OCI-LY7 (cell line): ENCODE data around the gene REEP6. TPM values are rescaled to one million over a fixed set of nuclear protein-coding genes. Genes with fewer than 3 reads are reported as not detected.

Source experiments
- BruUV-seq: library from RNA; stranded (reverse); fragments of 400-500 nt; replicated peaks from 2 replicates; lab custom pipeline; 2021; lab: Mats Ljungman, UMichigan
- CTCF ChIA-PET: fragments of 300-600 bp; sonication (Branson Sonifier 250); formaldehyde crosslinking; loops from one replicate; lab custom pipeline; 2022; ENCODE audit warnings: antibody characterized with exemption; ENCODE audit not compliant: unreplicated experiment; lab: Charles Lee
- POLR2A ChIA-PET: fragments of 300-600 bp; sonication (Branson Sonifier 250); formaldehyde crosslinking; loops from one replicate; lab custom pipeline; 2022; ENCODE audit warnings: antibody characterized with exemption; lab: Charles Lee
- DNase-seq: peaks from one replicate; pipeline ENCODE4 v3.0.0-alpha.2; 2015; ENCODE audit warnings: low spot score
- H2AFZ ChIP-seq: fragments of 200-600 bp; sonication (generic), shearing (Covaris generic); 2 replicates; pipeline ENCODE4 v1.6.1; 2014; ENCODE audit warnings: mild to moderate bottlenecking, antibody characterized with exemption, low read length, moderate library complexity
- H3K27ac ChIP-seq: fragments of 200-600 bp; sonication (generic); 2 replicates; pipeline ENCODE4 v1.5.1; 2014; ENCODE audit warnings: mixed run types, low read depth, mild to moderate bottlenecking, moderate library complexity, low read length, inconsistent platforms; ENCODE audit not compliant: poor library complexity, severe bottlenecking
- H3K36me3 ChIP-seq: fragments of 200-600 bp; sonication (generic); 2 replicates; pipeline ENCODE4 v1.6.1; 2014; ENCODE audit warnings: mild to moderate bottlenecking, antibody characterized with exemption, low read length, moderate library complexity, mixed read lengths; ENCODE audit not compliant: insufficient read depth
- H3K4me1 ChIP-seq: fragments of 200-600 bp; sonication (generic); 2 replicates; pipeline ENCODE4 v1.5.1; 2014; ENCODE audit warnings: mild to moderate bottlenecking, low read length; ENCODE audit not compliant: insufficient read depth, poor library complexity, severe bottlenecking
- H3K4me2 ChIP-seq: fragments of 200-600 bp; sonication (generic); 2 replicates; pipeline ENCODE4 v1.6.1; 2014; ENCODE audit warnings: mild to moderate bottlenecking, low read length
- H3K4me3 ChIP-seq: fragments of 200-600 bp; sonication (generic); 2 replicates; pipeline ENCODE4 v1.5.1; 2014; ENCODE audit warnings: mild to moderate bottlenecking, low read depth, low read length; ENCODE audit not compliant: poor library complexity, severe bottlenecking
- H3K79me2 ChIP-seq: fragments of 200-600 bp; sonication (generic); 2 replicates; pipeline ENCODE4 v1.6.1; 2016; ENCODE audit warnings: low read depth, mild to moderate bottlenecking, low read length, moderate library complexity, mixed read lengths; ENCODE audit not compliant: insufficient read depth
- H3K9me2 ChIP-seq: fragments of 200-600 bp; sonication (generic); 2 replicates; pipeline ENCODE4 v1.6.1; 2016; ENCODE audit warnings: mild to moderate bottlenecking, low read length, mixed read lengths; ENCODE audit not compliant: insufficient read depth
- H3K9me3 ChIP-seq: fragments of 200-600 bp; sonication (generic); 2 replicates; pipeline ENCODE4 v1.6.1; 2014; ENCODE audit warnings: mild to moderate bottlenecking, mixed run types, low read length, mixed read lengths
- H4K20me1 ChIP-seq: fragments of 200-600 bp; sonication (generic); 2 replicates; pipeline ENCODE4 v1.6.1; 2014; ENCODE audit warnings: mild to moderate bottlenecking, antibody characterized with exemption, low read length, moderate library complexity, mixed read lengths; ENCODE audit not compliant: insufficient read depth
- CTCF ChIP-seq: fragments of 200-600 bp; sonication (generic); conservative IDR thresholded peaks from 2 replicates; pipeline ENCODE4 v1.5.1; 2014; ENCODE audit warnings: mild to moderate bottlenecking, antibody characterized with exemption, low read length, moderate library complexity, mixed read lengths
- EZH2phosphoT487 ChIP-seq: fragments of 200-600 bp; sonication (generic); IDR thresholded peaks from 2 replicates; pipeline ENCODE4 v1.6.1; 2018; ENCODE audit warnings: low read depth, borderline replicate concordance, mild to moderate bottlenecking, mixed run types, antibody characterized with exemption, low read length, moderate library complexity, mixed read lengths
- intact Hi-C: fragments of 100-400 bp; cut with micrococcal nuclease; formaldehyde crosslinking; loops from one replicate; pipeline ENCODE4 v1.10.0; 2022; ENCODE audit not compliant: unreplicated experiment
- total RNA-seq, 2 experiments: library from RNA; depleted of rRNA in 1 of 2; stranded (reverse); fragments of >200 nt in 1 of 2; shearing (Covaris generic) in 1 of 2; gene quantifications; 2 replicates each; pipeline ENCODE4 v1.2.3, GENCODE V29; 2014 to 2022

REEP6 gene
- total RNA-seq, 2 experiments from 2014 or later = 1.3 to 3.6 TPM

DNA sequence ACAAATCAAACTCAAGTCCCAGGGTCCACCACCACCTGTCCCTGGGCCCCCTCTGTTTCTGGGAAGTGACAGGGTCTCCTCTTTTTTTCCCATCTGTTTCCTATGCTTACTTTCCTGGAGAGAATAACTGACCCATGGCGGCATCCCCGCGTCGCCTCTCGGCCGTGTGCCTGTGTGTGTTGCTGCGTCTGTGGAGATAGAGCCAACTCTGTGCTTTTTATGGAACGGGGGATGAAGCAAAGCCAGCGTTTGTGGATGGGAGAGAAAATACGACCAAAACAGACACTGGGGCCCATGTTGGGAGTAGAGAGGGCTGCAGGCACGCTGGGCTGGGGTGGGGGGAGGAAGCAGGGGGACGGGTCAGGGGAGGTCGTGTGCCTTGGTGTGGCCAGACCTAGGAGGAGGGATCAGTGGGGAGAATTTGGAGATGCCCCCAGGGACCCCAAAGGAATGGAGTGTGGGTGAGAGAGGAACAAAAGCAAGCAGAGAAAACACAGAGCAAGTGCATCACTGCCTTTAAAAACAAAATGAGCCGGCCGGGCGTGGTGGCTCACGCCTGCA, 49.5 kb downstream of the REEP6 start:
- Histone ChIP-seq H3K4me2 (no peak overlapping the region), H3K4me3 (no peak overlapping the region), H2AFZ (no peak overlapping the region), H4K20me1 (no peaks in the 10 kb centered on the region), H3K27ac (no peak overlapping the region), H3K79me2 (no peaks in the 10 kb centered on the region), H3K36me3 (no peaks in the 10 kb centered on the region), H3K4me1 (no peaks in the 10 kb centered on the region), H3K9me2 (no peaks in the 10 kb centered on the region), H3K9me3 (no peaks in the 10 kb centered on the region)
- ChIA-PET POLR2A (no interaction called here), CTCF (no interaction called here)
- no TSS peak for BruUV-seq
- intact Hi-C loops = no loop called here
- no peak for TF ChIP-seq CTCF
- TF ChIP-seq EZH2phosphoT487 = no peak
- no peak for DNase-seq

Other genes starting within 250 kb of the REEP6 start
- gene ATP5F1D, start 249.4 kb upstream of the REEP6 start, total RNA-seq (2014; rRNA removed; shearing (Covaris generic)) = 51.8 and 82.1 TPM in 2 replicates
- gene ATP5F1D, start 249.4 kb upstream of the REEP6 start, total RNA-seq (2022) = 207 and 266 TPM in 2 replicates
- 11.7 and 20.3 TPM in 2 replicates for gene MIDN, start 242.6 kb upstream of the REEP6 start, total RNA-seq (2014; rRNA removed; shearing (Covaris generic))
- 70.9 and 75.8 TPM in 2 replicates for gene MIDN, start 242.6 kb upstream of the REEP6 start, total RNA-seq (2022)
- gene CIRBP, start 221.8 kb upstream of the REEP6 start, total RNA-seq (2014; rRNA removed; shearing (Covaris generic)) = 278 and 287 TPM in 2 replicates
- 309 and 321 TPM in 2 replicates for gene CIRBP, start 221.8 kb upstream of the REEP6 start, total RNA-seq (2022)
- 52.6 and 53.2 TPM in 2 replicates for gene FAM174C, start 215.7 kb upstream of the REEP6 start, total RNA-seq (2014; rRNA removed; shearing (Covaris generic))
- 79.8 and 81.5 TPM in 2 replicates for gene FAM174C, start 215.7 kb upstream of the REEP6 start, total RNA-seq (2022)
- gene EFNA2, start 205.3 kb upstream of the REEP6 start, total RNA-seq (2014; rRNA removed; shearing (Covaris generic)) = not detected in 2 replicates
- not detected in 2 replicates for gene EFNA2, start 205.3 kb upstream of the REEP6 start, total RNA-seq (2022)
- 125 and 132 TPM in 2 replicates for gene NDUFS7, start 107.3 kb upstream of the REEP6 start, total RNA-seq (2014; rRNA removed; shearing (Covaris generic))
- 147 and 148 TPM in 2 replicates for gene NDUFS7, start 107.3 kb upstream of the REEP6 start, total RNA-seq (2022)
- gene GAMT, start 89.6 kb upstream of the REEP6 start, total RNA-seq (2014; rRNA removed; shearing (Covaris generic)) = 9.7 and 14.4 TPM in 2 replicates
- 17.6 and 27.5 TPM in 2 replicates for gene GAMT, start 89.6 kb upstream of the REEP6 start, total RNA-seq (2022)
- 170 and 210 TPM in 2 replicates for gene DAZAP1, start 83.6 kb upstream of the REEP6 start, total RNA-seq (2014; rRNA removed; shearing (Covaris generic))
- gene DAZAP1, start 83.6 kb upstream of the REEP6 start, total RNA-seq (2022) = 373 and 383 TPM in 2 replicates
- gene RPS15, start 52.8 kb upstream of the REEP6 start, total RNA-seq (2014; rRNA removed; shearing (Covaris generic)) = 2,068 and 2,241 TPM in 2 replicates
- gene RPS15, start 52.8 kb upstream of the REEP6 start, total RNA-seq (2022) = 1,654 and 1,860 TPM in 2 replicates
- gene APC2, start 41.1 kb upstream of the REEP6 start, total RNA-seq (2014; rRNA removed; shearing (Covaris generic)) = 0.23 and 0.57 TPM in 2 replicates
- gene APC2, start 41.1 kb upstream of the REEP6 start, total RNA-seq (2022) = 2.4 and 5.5 TPM in 2 replicates
- 27.1 and 45.6 TPM in 2 replicates for gene C19orf25, start 12.0 kb upstream of the REEP6 start, total RNA-seq (2014; rRNA removed; shearing (Covaris generic))
- gene C19orf25, start 12.0 kb upstream of the REEP6 start, total RNA-seq (2022) = 54.6 and 58.6 TPM in 2 replicates
- gene PCSK4, start 831 bp upstream of the REEP6 start, total RNA-seq (2014; rRNA removed; shearing (Covaris generic)) = 1.9 and 8.3 TPM in 2 replicates
- gene PCSK4, start 831 bp upstream of the REEP6 start, total RNA-seq (2022) = 13.0 and 15.7 TPM in 2 replicates
- not detected in 2 replicates for gene ADAMTSL5, start 21.8 kb downstream of the REEP6 start, total RNA-seq (2014; rRNA removed; shearing (Covaris generic))
- gene ADAMTSL5, start 21.8 kb downstream of the REEP6 start, total RNA-seq (2022) = 0.34 TPM in 1 of 2 replicates, not detected in the other
- gene PLK5, start 32.9 kb downstream of the REEP6 start, total RNA-seq (2014; rRNA removed; shearing (Covaris generic)) = 0.31 TPM in 1 of 2 replicates, not detected in the other
- gene PLK5, start 32.9 kb downstream of the REEP6 start, total RNA-seq (2022) = 0.17 and 0.26 TPM in 2 replicates
- 11.7 and 13.6 TPM in 2 replicates for gene MEX3D, start 77.1 kb downstream of the REEP6 start, total RNA-seq (2014; rRNA removed; shearing (Covaris generic))
- gene MEX3D, start 77.1 kb downstream of the REEP6 start, total RNA-seq (2022) = 9.4 and 11.9 TPM in 2 replicates
- gene MBD3, start 101.7 kb downstream of the REEP6 start, total RNA-seq (2014; rRNA removed; shearing (Covaris generic)) = 147 and 172 TPM in 2 replicates
- 168 TPM in 2 replicates for gene MBD3, start 101.7 kb downstream of the REEP6 start, total RNA-seq (2022)
- gene UQCR11, start 114.3 kb downstream of the REEP6 start, total RNA-seq (2014; rRNA removed; shearing (Covaris generic)) = 85.3 and 86.2 TPM in 2 replicates
- gene UQCR11, start 114.3 kb downstream of the REEP6 start, total RNA-seq (2022) = 143 and 187 TPM in 2 replicates
- 413 and 518 TPM in 2 replicates for gene TCF3, start 161.4 kb downstream of the REEP6 start, total RNA-seq (2014; rRNA removed; shearing (Covaris generic))
- gene TCF3, start 161.4 kb downstream of the REEP6 start, total RNA-seq (2022) = 811 and 878 TPM in 2 replicates